ENCODE measurements around the gene SERINC3. TPM values are rescaled to one million over a fixed set of nuclear protein-coding genes. Genes with fewer than 3 reads are reported as not detected.

Gene SERINC3
- total and polyA plus RNA-seq, 2 of the 8 experiments (the other 6 are each of a cell fraction or from before 2014, with no cell fraction given), result 47.2 to 66.0 TPM

DNA sequence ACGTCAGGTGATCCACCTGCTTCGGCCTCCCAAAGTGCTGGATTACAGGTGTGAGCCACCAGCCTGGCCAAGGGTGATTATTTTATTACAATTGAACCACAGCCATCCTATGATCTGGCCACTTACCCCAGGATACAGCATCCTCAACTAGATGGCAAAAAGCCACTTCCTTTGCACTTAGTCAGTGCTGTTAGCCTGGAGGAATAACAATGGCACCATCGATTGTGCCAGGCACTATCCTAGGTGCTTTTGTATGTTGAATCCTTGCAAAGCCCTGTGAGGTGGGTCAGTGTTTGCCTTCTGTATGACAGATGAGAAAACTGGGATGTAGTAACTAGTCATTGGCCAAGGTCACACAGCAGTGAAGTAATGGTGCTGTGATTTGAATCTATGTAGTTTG, 57.4 kb downstream of the SERINC3 start (continued):
- TF ChIP-seq, protein P1, sequence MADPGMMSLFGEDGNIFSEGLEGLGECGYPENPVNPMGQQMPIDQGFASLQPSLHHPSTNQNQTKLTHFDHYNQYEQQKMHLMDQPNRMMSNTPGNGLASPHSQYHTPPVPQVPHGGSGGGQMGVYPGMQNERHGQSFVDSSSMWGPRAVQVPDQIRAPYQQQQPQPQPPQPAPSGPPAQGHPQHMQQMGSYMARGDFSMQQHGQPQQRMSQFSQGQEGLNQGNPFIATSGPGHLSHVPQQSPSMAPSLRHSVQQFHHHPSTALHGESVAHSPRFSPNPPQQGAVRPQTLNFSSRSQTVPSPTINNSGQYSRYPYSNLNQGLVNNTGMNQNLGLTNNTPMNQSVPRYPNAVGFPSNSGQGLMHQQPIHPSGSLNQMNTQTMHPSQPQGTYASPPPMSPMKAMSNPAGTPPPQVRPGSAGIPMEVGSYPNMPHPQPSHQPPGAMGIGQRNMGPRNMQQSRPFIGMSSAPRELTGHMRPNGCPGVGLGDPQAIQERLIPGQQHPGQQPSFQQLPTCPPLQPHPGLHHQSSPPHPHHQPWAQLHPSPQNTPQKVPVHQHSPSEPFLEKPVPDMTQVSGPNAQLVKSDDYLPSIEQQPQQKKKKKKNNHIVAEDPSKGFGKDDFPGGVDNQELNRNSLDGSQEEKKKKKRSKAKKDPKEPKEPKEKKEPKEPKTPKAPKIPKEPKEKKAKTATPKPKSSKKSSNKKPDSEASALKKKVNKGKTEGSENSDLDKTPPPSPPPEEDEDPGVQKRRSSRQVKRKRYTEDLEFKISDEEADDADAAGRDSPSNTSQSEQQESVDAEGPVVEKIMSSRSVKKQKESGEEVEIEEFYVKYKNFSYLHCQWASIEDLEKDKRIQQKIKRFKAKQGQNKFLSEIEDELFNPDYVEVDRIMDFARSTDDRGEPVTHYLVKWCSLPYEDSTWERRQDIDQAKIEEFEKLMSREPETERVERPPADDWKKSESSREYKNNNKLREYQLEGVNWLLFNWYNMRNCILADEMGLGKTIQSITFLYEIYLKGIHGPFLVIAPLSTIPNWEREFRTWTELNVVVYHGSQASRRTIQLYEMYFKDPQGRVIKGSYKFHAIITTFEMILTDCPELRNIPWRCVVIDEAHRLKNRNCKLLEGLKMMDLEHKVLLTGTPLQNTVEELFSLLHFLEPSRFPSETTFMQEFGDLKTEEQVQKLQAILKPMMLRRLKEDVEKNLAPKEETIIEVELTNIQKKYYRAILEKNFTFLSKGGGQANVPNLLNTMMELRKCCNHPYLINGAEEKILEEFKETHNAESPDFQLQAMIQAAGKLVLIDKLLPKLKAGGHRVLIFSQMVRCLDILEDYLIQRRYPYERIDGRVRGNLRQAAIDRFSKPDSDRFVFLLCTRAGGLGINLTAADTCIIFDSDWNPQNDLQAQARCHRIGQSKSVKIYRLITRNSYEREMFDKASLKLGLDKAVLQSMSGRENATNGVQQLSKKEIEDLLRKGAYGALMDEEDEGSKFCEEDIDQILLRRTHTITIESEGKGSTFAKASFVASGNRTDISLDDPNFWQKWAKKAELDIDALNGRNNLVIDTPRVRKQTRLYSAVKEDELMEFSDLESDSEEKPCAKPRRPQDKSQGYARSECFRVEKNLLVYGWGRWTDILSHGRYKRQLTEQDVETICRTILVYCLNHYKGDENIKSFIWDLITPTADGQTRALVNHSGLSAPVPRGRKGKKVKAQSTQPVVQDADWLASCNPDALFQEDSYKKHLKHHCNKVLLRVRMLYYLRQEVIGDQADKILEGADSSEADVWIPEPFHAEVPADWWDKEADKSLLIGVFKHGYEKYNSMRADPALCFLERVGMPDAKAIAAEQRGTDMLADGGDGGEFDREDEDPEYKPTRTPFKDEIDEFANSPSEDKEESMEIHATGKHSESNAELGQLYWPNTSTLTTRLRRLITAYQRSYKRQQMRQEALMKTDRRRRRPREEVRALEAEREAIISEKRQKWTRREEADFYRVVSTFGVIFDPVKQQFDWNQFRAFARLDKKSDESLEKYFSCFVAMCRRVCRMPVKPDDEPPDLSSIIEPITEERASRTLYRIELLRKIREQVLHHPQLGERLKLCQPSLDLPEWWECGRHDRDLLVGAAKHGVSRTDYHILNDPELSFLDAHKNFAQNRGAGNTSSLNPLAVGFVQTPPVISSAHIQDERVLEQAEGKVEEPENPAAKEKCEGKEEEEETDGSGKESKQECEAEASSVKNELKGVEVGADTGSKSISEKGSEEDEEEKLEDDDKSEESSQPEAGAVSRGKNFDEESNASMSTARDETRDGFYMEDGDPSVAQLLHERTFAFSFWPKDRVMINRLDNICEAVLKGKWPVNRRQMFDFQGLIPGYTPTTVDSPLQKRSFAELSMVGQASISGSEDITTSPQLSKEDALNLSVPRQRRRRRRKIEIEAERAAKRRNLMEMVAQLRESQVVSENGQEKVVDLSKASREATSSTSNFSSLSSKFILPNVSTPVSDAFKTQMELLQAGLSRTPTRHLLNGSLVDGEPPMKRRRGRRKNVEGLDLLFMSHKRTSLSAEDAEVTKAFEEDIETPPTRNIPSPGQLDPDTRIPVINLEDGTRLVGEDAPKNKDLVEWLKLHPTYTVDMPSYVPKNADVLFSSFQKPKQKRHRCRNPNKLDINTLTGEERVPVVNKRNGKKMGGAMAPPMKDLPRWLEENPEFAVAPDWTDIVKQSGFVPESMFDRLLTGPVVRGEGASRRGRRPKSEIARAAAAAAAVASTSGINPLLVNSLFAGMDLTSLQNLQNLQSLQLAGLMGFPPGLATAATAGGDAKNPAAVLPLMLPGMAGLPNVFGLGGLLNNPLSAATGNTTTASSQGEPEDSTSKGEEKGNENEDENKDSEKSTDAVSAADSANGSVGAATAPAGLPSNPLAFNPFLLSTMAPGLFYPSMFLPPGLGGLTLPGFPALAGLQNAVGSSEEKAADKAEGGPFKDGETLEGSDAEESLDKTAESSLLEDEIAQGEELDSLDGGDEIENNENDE (IDR thresholded peaks at IDR 0.05; ENCODE audit: insufficient replicate concordance, low read length), result no peak
